ENCODE data around the gene DNAJC17. TPM values are rescaled to one million over a fixed set of nuclear protein-coding genes. Genes with fewer than 3 reads are reported as not detected.

DNAJC17 gene
- total RNA-seq, 1 experiment from 2014 or later, result 39.3 TPM

- intact Hi-C loops (cut with micrococcal nuclease; ENCODE audit: unreplicated experiment), result no loop called here
- Histone ChIP-seq H3K9me3 (ENCODE audit: control insufficient read depth, insufficient read depth, low read depth, low read length) (no peaks in the 10 kb centered on the region), H3K4me3 (ENCODE audit: low read depth in 2 of 2, low read length in 2 of 2) (no peak overlapping the region), H3K36me3 (ENCODE audit: control insufficient read depth, insufficient read depth, low read length) (no peaks in the 10 kb centered on the region), H3K27ac (ENCODE audit: low read length) (no peak overlapping the region), H3K4me1 (ENCODE audit: control insufficient read depth, insufficient read depth, low read length) (no peaks in the 10 kb centered on the region), H3K27me3 (ENCODE audit: control insufficient read depth, insufficient read depth, low read length) (no peaks in the 10 kb centered on the region)
- ChIA-PET CTCF (interaction anchor here (0.6 to 1.2 kb wide), 2 partner anchors 54 to 182 kb away, joined by 3 to 5 read pairs; no protein-coding TSS in a partner anchor), POLR2A (no interaction called here)
- TF ChIP-seq REST (IDR thresholded peaks at IDR 0.05; ENCODE audit: insufficient read depth in 1 of 2, low read depth in 2 of 2, low read length in 1 of 2) (no peak), SIN3A (IDR thresholded peaks at IDR 0.05; ENCODE audit: borderline replicate concordance, insufficient read depth, low read depth, low read length) (no peak), POLR2AphosphoS5 (IDR thresholded peaks at IDR 0.05; ENCODE audit: low read depth, low read length) (no peak), CTCF (IDR thresholded peaks at IDR 0.05) (no peak), TCF7L2 (IDR thresholded peaks at IDR 0.05; ENCODE audit: low read depth, low read length) (no peak)
- in situ Hi-C loops (cut with HindIII; ENCODE audit: low pct_unique_long_range_greater_than_20kb, low sequenced_read_pairs), result no loop called here
- no peak for ATAC-seq
- no TSS peak for BruUV-seq (replicated peaks)
- DNase-seq (ENCODE audit: low read depth, low spot score), result no peak
These were observed 59.3 kb downstream of the DNAJC17 start for GRCh38 chr15:40747685-40748631.

- ChIA-PET CTCF (interaction anchor here (0.7 to 1.2 kb wide), 8 partner anchors 9 to 159 kb away, joined by 3 to 12 read pairs (median 5); partner anchors contain the start of genes DNAJC17, GCHFR, VPS18 and ZFYVE19), POLR2A (interaction anchor here (0.7 kb wide), 1 partner anchor 11 kb away, joined by 3 read pairs; no protein-coding TSS in a partner anchor)
- no peak overlapping the region for H3K4me3 ChIP-seq (ENCODE audit: low read depth in 2 of 2, low read length in 2 of 2)
- H3K27ac ChIP-seq (ENCODE audit: low read length), result no peak overlapping the region
- H3K27me3 ChIP-seq (ENCODE audit: control insufficient read depth, insufficient read depth, low read length), result no peaks in the 10 kb centered on the region
- H3K9me3 ChIP-seq (ENCODE audit: control insufficient read depth, insufficient read depth, low read depth, low read length), result no peaks in the 10 kb centered on the region
- H3K4me1 ChIP-seq (ENCODE audit: control insufficient read depth, insufficient read depth, low read length), result no peaks in the 10 kb centered on the region
- ATAC-seq (peak; percentile 14; the same call in 1 of the 2 replicates), DNase-seq (ENCODE audit: low read depth, low spot score) (no peak)
- in situ Hi-C loops (cut with HindIII; ENCODE audit: low pct_unique_long_range_greater_than_20kb, low sequenced_read_pairs), result no loop called here
- no TSS peak for BruUV-seq (replicated peaks)
- TF ChIP-seq POLR2AphosphoS5 (IDR thresholded peaks at IDR 0.05; ENCODE audit: low read depth, low read length) (no peak), CTCF (IDR thresholded peaks at IDR 0.05) (no peak), SIN3A (IDR thresholded peaks at IDR 0.05; ENCODE audit: borderline replicate concordance, insufficient read depth, low read depth, low read length) (no peak), REST (IDR thresholded peaks at IDR 0.05; ENCODE audit: insufficient read depth in 1 of 2, low read depth in 2 of 2, low read length in 1 of 2) (no peak), TCF7L2 (IDR thresholded peaks at IDR 0.05; ENCODE audit: low read depth, low read length) (no peak)
- intact Hi-C loops (cut with micrococcal nuclease; ENCODE audit: unreplicated experiment), result no loop called here
- no peaks in the 10 kb centered on the region for H3K36me3 ChIP-seq (ENCODE audit: control insufficient read depth, insufficient read depth, low read length)
These were observed 60.3 kb downstream of the DNAJC17 start for GRCh38 chr15:40746916-40747418.
